ENCODE measurements around the gene CSNK1E. TPM values are rescaled to one million over a fixed set of nuclear protein-coding genes. Genes with fewer than 3 reads are reported as not detected.
A peak's percentile ranks its signal among the peaks of the same experiment; 100 is the strongest.

Gene CSNK1E
- polyA plus RNA-seq, 1 donor from 2014 or later = 12.6 TPM

- Mint-ChIP-seq H3K9me3 (peaks cover 0 to 2% (median 0%) of the 10 kb centered on the region in 3 donors), H3K27ac (no peak overlapping the region), H3K36me3 (no peaks in the 10 kb centered on the region), H3K4me3 (no peak overlapping the region), H3K27me3 (peaks cover 2% of the 10 kb centered on the region), H3K4me1 (peaks cover 0 to 2% (median 0%) of the 10 kb centered on the region in 3 donors)
Observed at GRCh38 chr22:38286915-38287669, 30.1 kb downstream of the CSNK1E start.

- peak overlapping the region in 1 of 3 donors; percentile 82 for H3K27ac Mint-ChIP-seq
- no peaks in the 10 kb centered on the region for H3K4me1 Mint-ChIP-seq
- H3K36me3 Mint-ChIP-seq = peaks cover 2% of the 10 kb centered on the region
- H3K4me3 Mint-ChIP-seq = no peak overlapping the region
- H3K9me3 Mint-ChIP-seq = peaks cover 0 to 2% (median 0%) of the 10 kb centered on the region in 3 donors
- peaks cover 2% of the 10 kb centered on the region for H3K27me3 Mint-ChIP-seq
Observed at GRCh38 chr22:38285018-38285417, 32.2 kb downstream of the CSNK1E start.

- H3K27ac Mint-ChIP-seq = no peak overlapping the region
- H3K4me3 Mint-ChIP-seq = no peak overlapping the region
- H3K36me3 Mint-ChIP-seq = peaks cover 2% of the 10 kb centered on the region
- peaks cover 0 to 2% (median 0%) of the 10 kb centered on the region in 3 donors for H3K9me3 Mint-ChIP-seq
- peaks cover 2% of the 10 kb centered on the region for H3K27me3 Mint-ChIP-seq
- H3K4me1 Mint-ChIP-seq = no peaks in the 10 kb centered on the region
Observed at GRCh38 chr22:38284042-38284402, 33.2 kb downstream of the CSNK1E start.

- Mint-ChIP-seq H3K27ac (no peak overlapping the region), H3K4me1 (no peaks in the 10 kb centered on the region), H3K27me3 (peaks cover 2% of the 10 kb centered on the region), H3K36me3 (peaks cover 2% of the 10 kb centered on the region), H3K9me3 (no peaks in the 10 kb centered on the region), H3K4me3 (no peak overlapping the region)
Observed at GRCh38 chr22:38282397-38282796, 34.8 kb downstream of the CSNK1E start.

- H3K4me1 Mint-ChIP-seq = peaks cover 14 to 20% (median 14%) of the 10 kb centered on the region in 3 donors
- peaks cover 2% of the 10 kb centered on the region for H3K36me3 Mint-ChIP-seq
- H3K9me3 Mint-ChIP-seq = no peaks in the 10 kb centered on the region
- H3K27me3 Mint-ChIP-seq = peaks cover 2% of the 10 kb centered on the region
- peak overlapping the region in 2 of 4 donors; percentile 22 to 60 for H3K4me3 Mint-ChIP-seq
- no peak overlapping the region for H3K27ac Mint-ChIP-seq
Observed at GRCh38 chr22:38276166-38276565, 41.1 kb downstream of the CSNK1E start.

- Mint-ChIP-seq H3K27ac (peak overlapping the region; percentile 91 to 98 (median 93)), H3K27me3 (peaks cover 2% of the 10 kb centered on the region), H3K4me1 (peaks cover 26 to 27% (median 26%) of the 10 kb centered on the region in 3 donors), H3K36me3 (no peaks in the 10 kb centered on the region), H3K9me3 (no peaks in the 10 kb centered on the region), H3K4me3 (peak overlapping the region; percentile 93 to 99 (median 96))
Observed at GRCh38 chr22:38273135-38273826, 44.0 kb downstream of the CSNK1E start.

GRCh38 chr22:38272373-38273134, 44.7 kb downstream of the CSNK1E start, which contains the start of gene TMEM184B:
Gene TMEM184B (minus strand): TSS chr22:38273010. CDS start chr22:38247961, 25,049 bp downstream.
- no peaks in the 10 kb centered on the region for H3K9me3 Mint-ChIP-seq
- H3K27ac Mint-ChIP-seq = peak within 1 kb of the TSS; percentile 91 to 98 (median 93)
- peaks cover 26 to 30% (median 29%) of the 10 kb centered on the region in 3 donors for H3K4me1 Mint-ChIP-seq
- H3K4me3 Mint-ChIP-seq = peak within 1 kb of the TSS; percentile 93 to 99 (median 96)
- H3K27me3 Mint-ChIP-seq = peaks cover 2% of the 10 kb centered on the region
- no peaks in the 10 kb centered on the region for H3K36me3 Mint-ChIP-seq

GRCh38 chr22:38271927-38272372, 45.3 kb downstream of the CSNK1E start:
- Mint-ChIP-seq H3K9me3 (no peaks in the 10 kb centered on the region), H3K36me3 (no peaks in the 10 kb centered on the region), H3K27ac (peak overlapping the region; percentile 83 to 93 (median 85)), H3K4me1 (peaks cover 26 to 31% (median 30%) of the 10 kb centered on the region in 3 donors), H3K27me3 (peaks cover 2% of the 10 kb centered on the region), H3K4me3 (peak overlapping the region; percentile 86 to 98 (median 96))

- H3K36me3 Mint-ChIP-seq = no peaks in the 10 kb centered on the region
- peak overlapping the region in 1 of 3 donors; percentile 85 for H3K27ac Mint-ChIP-seq
- H3K9me3 Mint-ChIP-seq = no peaks in the 10 kb centered on the region
- peak overlapping the region; percentile 0 to 98 (median 91) for H3K4me3 Mint-ChIP-seq
- peaks cover 26 to 32% (median 30%) of the 10 kb centered on the region in 3 donors for H3K4me1 Mint-ChIP-seq
- peaks cover 2% of the 10 kb centered on the region for H3K27me3 Mint-ChIP-seq
Observed at GRCh38 chr22:38271101-38271500, 46.1 kb downstream of the CSNK1E start.

GRCh38 chr22:38270091-38270992, 46.9 kb downstream of the CSNK1E start:
- no peaks in the 10 kb centered on the region for H3K36me3 Mint-ChIP-seq
- H3K4me3 Mint-ChIP-seq = peak overlapping the region in 3 of 4 donors; percentile 47 to 98 (median 96)
- peak overlapping the region in 2 of 3 donors; percentile 63 to 85 for H3K27ac Mint-ChIP-seq
- H3K27me3 Mint-ChIP-seq = peaks cover 2% of the 10 kb centered on the region
- H3K4me1 Mint-ChIP-seq = peaks cover 26 to 32% (median 28%) of the 10 kb centered on the region in 3 donors
- H3K9me3 Mint-ChIP-seq = no peaks in the 10 kb centered on the region

- H3K27ac Mint-ChIP-seq = no peak overlapping the region
- no peaks in the 10 kb centered on the region for H3K9me3 Mint-ChIP-seq
- H3K4me3 Mint-ChIP-seq = no peak overlapping the region
- H3K36me3 Mint-ChIP-seq = no peaks in the 10 kb centered on the region
- no peaks in the 10 kb centered on the region for H3K27me3 Mint-ChIP-seq
- peaks cover 24 to 28% (median 26%) of the 10 kb centered on the region in 3 donors for H3K4me1 Mint-ChIP-seq
Observed at GRCh38 chr22:38269466-38269865, 47.8 kb downstream of the CSNK1E start.

- no peaks in the 10 kb centered on the region for H3K27me3 Mint-ChIP-seq
- no peaks in the 10 kb centered on the region for H3K9me3 Mint-ChIP-seq
- peak overlapping the region in 2 of 3 donors; percentile 70 to 82 for H3K27ac Mint-ChIP-seq
- H3K4me1 Mint-ChIP-seq = peaks cover 22 to 24% (median 23%) of the 10 kb centered on the region in 3 donors
- no peaks in the 10 kb centered on the region for H3K36me3 Mint-ChIP-seq
- peak overlapping the region in 2 of 4 donors; percentile 22 to 68 for H3K4me3 Mint-ChIP-seq
Observed at GRCh38 chr22:38267086-38267485, 50.1 kb downstream of the CSNK1E start.

- peak overlapping the region in 1 of 4 donors; percentile 17 for H3K4me3 Mint-ChIP-seq
Observed at GRCh38 chr22:38266120-38266519, 51.1 kb downstream of the CSNK1E start.

More at GRCh38 chr22:38266120-38266519, 51.1 kb downstream of the CSNK1E start:
- Mint-ChIP-seq H3K9me3 (no peaks in the 10 kb centered on the region), H3K27me3 (no peaks in the 10 kb centered on the region), H3K36me3 (no peaks in the 10 kb centered on the region), H3K4me1 (peaks cover 17 to 28% (median 22%) of the 10 kb centered on the region in 3 donors), H3K27ac (no peak overlapping the region)

Measured in IgD-negative memory B cell (primary cell).